ENCODE results near the gene DNAJC13.

The DNAJC13 gene

GRCh38 chr3:132456136-132456535 is 38.8 kb downstream of the DNAJC13 start:
- TF ChIP-seq CREB1 (IDR thresholded peaks at IDR 0.05; ENCODE audit: low read depth) (no peak), RAD21 (IDR thresholded peaks at IDR 0.05; ENCODE audit: low read depth) (no peak), USF1 (IDR thresholded peaks at IDR 0.05) (no peak), EGR1 (IDR thresholded peaks at IDR 0.05) (no peak), TEAD4 (IDR thresholded peaks at IDR 0.05) (no peak), FOXM1 (IDR thresholded peaks at IDR 0.05; ENCODE audit: borderline replicate concordance, low read depth) (no peak), MAX (IDR thresholded peaks at IDR 0.05) (no peak), ZBTB7A (IDR thresholded peaks at IDR 0.05; ENCODE audit: low read depth) (no peak), EP300 (IDR thresholded peaks at IDR 0.05; ENCODE audit: borderline replicate concordance) (no peak), TAF1 (IDR thresholded peaks at IDR 0.05; ENCODE audit: low read depth) (no peak), YY1 (IDR thresholded peaks at IDR 0.05; ENCODE audit: low read depth) (no peak), NFIC (IDR thresholded peaks at IDR 0.05) (no peak), TCF12 (IDR thresholded peaks at IDR 0.05; ENCODE audit: low read depth) (no peak)

- TF ChIP-seq EP300 (IDR thresholded peaks at IDR 0.05; ENCODE audit: borderline replicate concordance) = no peak
- no peak for TF ChIP-seq USF1 (IDR thresholded peaks at IDR 0.05)
- TF ChIP-seq CREB1 (IDR thresholded peaks at IDR 0.05; ENCODE audit: low read depth) = no peak
- no peak for TF ChIP-seq YY1 (IDR thresholded peaks at IDR 0.05; ENCODE audit: low read depth)
- TF ChIP-seq NFIC (IDR thresholded peaks at IDR 0.05) = no peak
- no peak for TF ChIP-seq FOXM1 (IDR thresholded peaks at IDR 0.05; ENCODE audit: borderline replicate concordance, low read depth)
- TF ChIP-seq TEAD4 (IDR thresholded peaks at IDR 0.05) = no peak
- TF ChIP-seq ZBTB7A (IDR thresholded peaks at IDR 0.05; ENCODE audit: low read depth) = no peak
- TF ChIP-seq REST (IDR thresholded peaks at IDR 0.05; ENCODE audit: low read depth) = no peak
- TF ChIP-seq RAD21 (IDR thresholded peaks at IDR 0.05; ENCODE audit: low read depth) = no peak
- TF ChIP-seq TCF12 (IDR thresholded peaks at IDR 0.05; ENCODE audit: low read depth) = no peak
- TF ChIP-seq CEBPB (IDR thresholded peaks at IDR 0.05) = no peak
- no peak for TF ChIP-seq EGR1 (IDR thresholded peaks at IDR 0.05)
Observed at GRCh38 chr3:132456571-132456970, 39.3 kb downstream of the DNAJC13 start.

- no peak for TF ChIP-seq YY1 (IDR thresholded peaks at IDR 0.05; ENCODE audit: low read depth)
- no peak for TF ChIP-seq RAD21 (IDR thresholded peaks at IDR 0.05; ENCODE audit: low read depth)
- TF ChIP-seq EP300 (IDR thresholded peaks at IDR 0.05; ENCODE audit: borderline replicate concordance) = no peak
- TF ChIP-seq ZBTB7A (IDR thresholded peaks at IDR 0.05; ENCODE audit: low read depth) = no peak
Observed at GRCh38 chr3:132457286-132457685, 40.0 kb downstream of the DNAJC13 start.

- TF ChIP-seq MAX (IDR thresholded peaks at IDR 0.05) (no peak), EP300 (IDR thresholded peaks at IDR 0.05; ENCODE audit: borderline replicate concordance) (no peak), NFIC (IDR thresholded peaks at IDR 0.05) (no peak), EGR1 (IDR thresholded peaks at IDR 0.05) (no peak), REST (IDR thresholded peaks at IDR 0.05; ENCODE audit: low read depth) (no peak), TCF12 (IDR thresholded peaks at IDR 0.05; ENCODE audit: low read depth) (no peak), ZBTB7A (IDR thresholded peaks at IDR 0.05; ENCODE audit: low read depth) (no peak), CREB1 (IDR thresholded peaks at IDR 0.05; ENCODE audit: low read depth) (no peak), TAF1 (IDR thresholded peaks at IDR 0.05; ENCODE audit: low read depth) (no peak), YY1 (IDR thresholded peaks at IDR 0.05; ENCODE audit: low read depth) (no peak), FOXM1 (IDR thresholded peaks at IDR 0.05; ENCODE audit: borderline replicate concordance, low read depth) (no peak), RAD21 (IDR thresholded peaks at IDR 0.05; ENCODE audit: low read depth) (no peak), USF1 (IDR thresholded peaks at IDR 0.05) (no peak), TEAD4 (IDR thresholded peaks at IDR 0.05) (no peak)
Observed at GRCh38 chr3:132459551-132459950, 42.2 kb downstream of the DNAJC13 start.

- TF ChIP-seq CEBPB (IDR thresholded peaks at IDR 0.05) = no peak
- TF ChIP-seq ZBTB7A (IDR thresholded peaks at IDR 0.05; ENCODE audit: low read depth) = no peak
- no peak for TF ChIP-seq CREB1 (IDR thresholded peaks at IDR 0.05; ENCODE audit: low read depth)
- no peak for TF ChIP-seq TCF12 (IDR thresholded peaks at IDR 0.05; ENCODE audit: low read depth)
- no peak for TF ChIP-seq TAF1 (IDR thresholded peaks at IDR 0.05; ENCODE audit: low read depth)
- no peak for TF ChIP-seq EP300 (IDR thresholded peaks at IDR 0.05; ENCODE audit: borderline replicate concordance)
- no peak for TF ChIP-seq MAX (IDR thresholded peaks at IDR 0.05)
- no peak for TF ChIP-seq REST (IDR thresholded peaks at IDR 0.05; ENCODE audit: low read depth)
- TF ChIP-seq NFIC (IDR thresholded peaks at IDR 0.05) = no peak
- TF ChIP-seq YY1 (IDR thresholded peaks at IDR 0.05; ENCODE audit: low read depth) = no peak
- TF ChIP-seq RAD21 (IDR thresholded peaks at IDR 0.05; ENCODE audit: low read depth) = no peak
- TF ChIP-seq EGR1 (IDR thresholded peaks at IDR 0.05) = no peak
- no peak for TF ChIP-seq FOXM1 (IDR thresholded peaks at IDR 0.05; ENCODE audit: borderline replicate concordance, low read depth)
- TF ChIP-seq TEAD4 (IDR thresholded peaks at IDR 0.05) = no peak
- TF ChIP-seq USF1 (IDR thresholded peaks at IDR 0.05) = no peak
Observed at GRCh38 chr3:132461544-132461943, 44.2 kb downstream of the DNAJC13 start.
